IMR-90 (cell line): Measurements from ENCODE around the gene MAML2. TPM values are rescaled to one million over a fixed set of nuclear protein-coding genes. Genes with fewer than 3 reads are reported as not detected.

Experiments used
- ATAC-seq: fragments of 200-7000 bp; cut with Tn5 transposase; 2 replicates; pipeline ENCODE4 v1.9.1; 2020; ENCODE audit warnings: low read depth, mild to moderate bottlenecking, moderate library complexity
- BruUV-seq: library from RNA; stranded (reverse); fragments of 400-500 nt; replicated peaks from 2 replicates; lab custom pipeline; 2021; lab: Mats Ljungman, UMichigan
- CTCF ChIA-PET: fragments of 300-600 bp; formaldehyde crosslinking; extraction: SDS; loops from one replicate; lab custom pipeline; 2021; ENCODE audit warnings: antibody characterized with exemption; lab: Yijun Ruan, JAX
- POLR2A ChIA-PET: fragments of 300-600 bp; sonication (Branson Sonifier 250); formaldehyde crosslinking; loops from one replicate; lab custom pipeline; 2022; ENCODE audit warnings: antibody characterized with exemption; ENCODE audit not compliant: unreplicated experiment; lab: Charles Lee
- DNase-seq: peaks from one replicate; pipeline ENCODE4 v3.0.0; 2013
- H2AFZ ChIP-seq: replicated peaks from 2 replicates; pipeline ENCODE3; 2013; ENCODE audit warnings: low read length, mild to moderate bottlenecking; ENCODE audit not compliant: poor library complexity
- H2AK5ac ChIP-seq: 2 replicates; pipeline ENCODE4 v1.6.1; 2013; ENCODE audit warnings: low read depth, low read length, inconsistent platforms
- H2AK9ac ChIP-seq: replicated peaks from 2 replicates; pipeline ENCODE3; 2013; ENCODE audit warnings: mild to moderate bottlenecking, low read depth, low read length, moderate library complexity; ENCODE audit not compliant: poor library complexity
- H2BK120ac ChIP-seq: 2 replicates; pipeline ENCODE4 v1.6.1; 2013; ENCODE audit warnings: low read depth, low read length, inconsistent platforms
- H2BK15ac ChIP-seq: 3 replicates; pipeline ENCODE4 v1.6.1; 2013; ENCODE audit warnings: low read depth, low read length, inconsistent platforms
- H2BK20ac ChIP-seq: 2 replicates; pipeline ENCODE4 v1.6.1; 2013; ENCODE audit warnings: low read depth, mild to moderate bottlenecking, inconsistent platforms, low read length, moderate library complexity
- H2BK5ac ChIP-seq: 2 replicates; pipeline ENCODE4 v1.6.1; 2013; ENCODE audit warnings: mild to moderate bottlenecking, low read depth, low read length, inconsistent platforms; ENCODE audit not compliant: poor library complexity, severe bottlenecking
- H3K14ac ChIP-seq: replicated peaks from 2 replicates; pipeline ENCODE4 v1.6.1; 2013; ENCODE audit warnings: low read depth, low read length, inconsistent platforms
- H3K18ac ChIP-seq: 2 replicates; pipeline ENCODE4 v1.6.1; 2013; ENCODE audit warnings: low read depth, low read length, control low read depth
- H3K23ac ChIP-seq: 2 replicates; pipeline ENCODE4 v1.6.1; 2013; ENCODE audit warnings: low read depth, low read length, inconsistent platforms
- H3K27ac ChIP-seq: 2 replicates; pipeline ENCODE4 v1.5.1; 2013; ENCODE audit warnings: mild to moderate bottlenecking, control low read depth, low read length; ENCODE audit not compliant: insufficient read depth
- H3K27me3 ChIP-seq: 2 replicates; pipeline ENCODE4 v1.6.1; 2013; ENCODE audit warnings: low read length; ENCODE audit not compliant: control insufficient read depth, insufficient read depth
- H3K36me3 ChIP-seq: 2 replicates; pipeline ENCODE4 v1.6.1; 2013; ENCODE audit warnings: low read length, mixed read lengths; ENCODE audit not compliant: control insufficient read depth, insufficient read depth
- H3K4ac ChIP-seq: 2 replicates; pipeline ENCODE4 v1.6.1; 2013; ENCODE audit warnings: low read depth, low read length, inconsistent platforms
- H3K4me1 ChIP-seq: 2 replicates; pipeline ENCODE4 v1.6.1; 2013; ENCODE audit warnings: low read length, mixed read lengths; ENCODE audit not compliant: control insufficient read depth, insufficient read depth
- H3K4me2 ChIP-seq: 2 replicates; pipeline ENCODE4 v1.6.1; 2013; ENCODE audit warnings: low read depth, mild to moderate bottlenecking, control low read depth, low read length, moderate library complexity
- H3K4me3 ChIP-seq: 2 replicates; pipeline ENCODE4 v1.5.1; 2013; ENCODE audit warnings: low read depth, mild to moderate bottlenecking, control low read depth, low read length, moderate library complexity; ENCODE audit not compliant: insufficient read depth
- H3K56ac ChIP-seq: 2 replicates; pipeline ENCODE4 v1.6.1; 2013; ENCODE audit warnings: low read length, inconsistent platforms; ENCODE audit not compliant: insufficient read depth; ENCODE audit errors: extremely low read depth
- H3K79me1 ChIP-seq, 2 experiments: 2 replicates each; pipeline ENCODE4 v1.6.1; 2013; ENCODE audit warnings: low read length in 2 of 2, inconsistent platforms in 1 of 2, low read depth in 1 of 2
- H3K9ac ChIP-seq: 2 replicates; pipeline ENCODE4 v1.6.1; 2013; ENCODE audit warnings: low read depth, low read length, control low read depth
- H3K9me1 ChIP-seq: 2 replicates; pipeline ENCODE4 v1.6.1; 2013; ENCODE audit warnings: low read length, inconsistent platforms; ENCODE audit not compliant: insufficient read depth
- H3K9me3 ChIP-seq: 2 replicates; pipeline ENCODE4 v1.6.1; 2013; ENCODE audit warnings: low read length; ENCODE audit not compliant: control insufficient read depth, insufficient read depth
- H4K20me1 ChIP-seq: 2 replicates; pipeline ENCODE4 v1.6.1; 2013; ENCODE audit warnings: low read length, inconsistent platforms; ENCODE audit not compliant: insufficient read depth
- H4K5ac ChIP-seq: 2 replicates; pipeline ENCODE4 v1.6.1; 2013; ENCODE audit warnings: mild to moderate bottlenecking, low read depth, low read length, control low read depth
- H4K8ac ChIP-seq, 2 experiments: 2 replicates each; pipeline ENCODE4 v1.6.1; 2013; ENCODE audit warnings: low read depth in 2 of 2, low read length in 2 of 2, control low read depth in 1 of 2, inconsistent platforms in 1 of 2
- H4K91ac ChIP-seq: 2 replicates; pipeline ENCODE4 v1.6.1; 2013; ENCODE audit warnings: low read depth, low read length, inconsistent platforms; ENCODE audit not compliant: insufficient read depth
- BHLHE40 ChIP-seq: fragments of 150-350 bp; IDR thresholded peaks from 2 replicates; pipeline ENCODE4 v1.6.1; 2016; ENCODE audit warnings: mild to moderate bottlenecking, low read depth, low read length
- CEBPB ChIP-seq: IDR thresholded peaks from 2 replicates; pipeline ENCODE4 v1.6.1; 2012; ENCODE audit warnings: low read depth, low read length, improper control_type of control experiment
- FOS ChIP-seq: fragments of 150-350 bp; IDR thresholded peaks from 2 replicates; pipeline ENCODE4 v1.6.1; 2016; ENCODE audit warnings: low read depth, low read length
- MAFK ChIP-seq: IDR thresholded peaks from 2 replicates; pipeline ENCODE4 v1.6.1; 2012; ENCODE audit warnings: low read depth, low read length, improper control_type of control experiment
- MAZ ChIP-seq: IDR thresholded peaks from 2 replicates; pipeline ENCODE4 v1.6.1; 2012; ENCODE audit warnings: low read depth, mild to moderate bottlenecking, low read length, improper control_type of control experiment, moderate library complexity, borderline replicate concordance
- MXI1 ChIP-seq: IDR thresholded peaks from 2 replicates; pipeline ENCODE4 v1.6.1; 2012; ENCODE audit warnings: low read depth, mild to moderate bottlenecking, low read length, moderate library complexity, borderline replicate concordance
- NFE2L2 ChIP-seq: fragments of 150-350 bp; IDR thresholded peaks from 2 replicates; pipeline ENCODE4 v1.6.1; 2016; ENCODE audit warnings: low read depth, mild to moderate bottlenecking, low read length
- POLR2A ChIP-seq: IDR thresholded peaks from 2 replicates; pipeline ENCODE4 v1.6.1; 2012; ENCODE audit warnings: mild to moderate bottlenecking, low read depth, low read length
- RAD21 ChIP-seq: IDR thresholded peaks from 2 replicates; pipeline ENCODE4 v1.6.1; 2012; ENCODE audit warnings: low read length, improper control_type of control experiment
- RCOR1 ChIP-seq: IDR thresholded peaks from 2 replicates; pipeline ENCODE4 v1.6.1; 2012; ENCODE audit warnings: mild to moderate bottlenecking, low read length, improper control_type of control experiment; ENCODE audit not compliant: insufficient replicate concordance
- RFX5 ChIP-seq: IDR thresholded peaks from 2 replicates; pipeline ENCODE4 v1.8.0; 2012; ENCODE audit warnings: low read depth, mild to moderate bottlenecking, low read length, moderate library complexity
- WGBS, 2 experiments: methylation state at CpG; one replicate each; pipeline versions ENCODE4 v1.1.5 to v1.1.7; 2013; ENCODE audit warnings: missing lambda C conversion rate in 2 of 2; ENCODE audit not compliant: insufficient read length in 1 of 2; ENCODE audit errors: extremely low coverage in 2 of 2; 5-methylcytosine and 5-hydroxymethylcytosine counted together
- dilution Hi-C: fragments of 300-500 bp; cut with HindIII; formaldehyde crosslinking; loops from one replicate; pipeline ENCODE4 v1.14.3; 2018; ENCODE audit warnings: low sequenced_read_pairs; ENCODE audit not compliant: unreplicated experiment
- in situ Hi-C: fragments of 300-500 bp; cut with MboI; formaldehyde crosslinking; loops from 3 replicates; pipeline ENCODE4 v1.14.3; 2019; ENCODE audit warnings: low sequenced_read_pairs, inconsistent platforms, mixed read lengths
- intact Hi-C: fragments of 100-400 bp; cut with micrococcal nuclease; formaldehyde crosslinking; loops from 2 replicates; pipeline ENCODE4 v1.10.0; 2022
- polyA plus RNA-seq, 3 experiments: library from polyadenylated mRNA; depleted of rRNA; stranded (reverse); fragments of >200 nt; gene quantifications; 2 replicates each; pipeline ENCODE4 v1.2.3, GENCODE V29; 2012; ENCODE audit warnings: low replicate concordance in 1 of 3
- total RNA-seq: library from RNA; depleted of rRNA; stranded (reverse); fragments of >200 nt; gene quantifications from 2 replicates; pipeline ENCODE4 v1.2.3, GENCODE V29; 2012
- TF ChIP-seq, protein P1 (sequence below): conservative IDR thresholded peaks from 2 replicates; pipeline ENCODE4 v1.5.1; 2012; ENCODE audit warnings: mild to moderate bottlenecking, low read depth, low read length, improper control_type of control experiment
- TF ChIP-seq, protein P2 (sequence below): fragments of 150-350 bp; IDR thresholded peaks from 2 replicates; pipeline ENCODE4 v1.6.1; 2016; ENCODE audit warnings: low read depth, mild to moderate bottlenecking, low read length, moderate library complexity, borderline replicate concordance

Gene MAML2
- total and polyA plus RNA-seq, 2 of the 4 experiments (the other 2 are of a cell fraction), result 15.0 to 19.5 TPM

DNA sequence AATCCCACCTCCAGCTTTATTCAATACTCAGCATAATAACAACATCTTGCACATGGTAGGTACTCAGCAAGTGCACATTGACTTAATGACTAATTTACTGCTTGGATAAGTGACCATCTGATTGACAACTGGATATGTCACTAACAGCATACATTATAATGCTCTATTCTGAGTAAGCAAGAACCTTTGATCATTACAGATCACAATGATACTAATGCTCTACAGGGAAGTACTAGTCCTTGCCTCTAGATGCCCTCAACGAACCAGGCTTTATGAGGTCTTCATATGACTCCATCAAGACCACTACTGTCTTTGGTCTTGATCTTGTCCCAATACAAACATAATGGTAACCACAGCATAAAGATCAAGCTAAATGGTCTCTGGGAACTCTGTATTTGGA lies 251.5 kb downstream of the MAML2 start:
- peaks cover 52 to 63% of the 10 kb centered on the region in 2 experiments for H3K79me1 ChIP-seq
- TF ChIP-seq RAD21 (peak; percentile 39), MXI1 (no peak), MAZ (no peak), NFE2L2 (no peak), RFX5 (no peak), CEBPB (no peak), FOS (no peak), MAFK (no peak), POLR2A (no peak), RCOR1 (no peak), BHLHE40 (no peak)
- TF ChIP-seq, protein P1, sequence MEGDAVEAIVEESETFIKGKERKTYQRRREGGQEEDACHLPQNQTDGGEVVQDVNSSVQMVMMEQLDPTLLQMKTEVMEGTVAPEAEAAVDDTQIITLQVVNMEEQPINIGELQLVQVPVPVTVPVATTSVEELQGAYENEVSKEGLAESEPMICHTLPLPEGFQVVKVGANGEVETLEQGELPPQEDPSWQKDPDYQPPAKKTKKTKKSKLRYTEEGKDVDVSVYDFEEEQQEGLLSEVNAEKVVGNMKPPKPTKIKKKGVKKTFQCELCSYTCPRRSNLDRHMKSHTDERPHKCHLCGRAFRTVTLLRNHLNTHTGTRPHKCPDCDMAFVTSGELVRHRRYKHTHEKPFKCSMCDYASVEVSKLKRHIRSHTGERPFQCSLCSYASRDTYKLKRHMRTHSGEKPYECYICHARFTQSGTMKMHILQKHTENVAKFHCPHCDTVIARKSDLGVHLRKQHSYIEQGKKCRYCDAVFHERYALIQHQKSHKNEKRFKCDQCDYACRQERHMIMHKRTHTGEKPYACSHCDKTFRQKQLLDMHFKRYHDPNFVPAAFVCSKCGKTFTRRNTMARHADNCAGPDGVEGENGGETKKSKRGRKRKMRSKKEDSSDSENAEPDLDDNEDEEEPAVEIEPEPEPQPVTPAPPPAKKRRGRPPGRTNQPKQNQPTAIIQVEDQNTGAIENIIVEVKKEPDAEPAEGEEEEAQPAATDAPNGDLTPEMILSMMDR, result 0 out of 2 replicates have a peak, but pooled peaks have one; percentile 23
- TF ChIP-seq, protein P2, sequence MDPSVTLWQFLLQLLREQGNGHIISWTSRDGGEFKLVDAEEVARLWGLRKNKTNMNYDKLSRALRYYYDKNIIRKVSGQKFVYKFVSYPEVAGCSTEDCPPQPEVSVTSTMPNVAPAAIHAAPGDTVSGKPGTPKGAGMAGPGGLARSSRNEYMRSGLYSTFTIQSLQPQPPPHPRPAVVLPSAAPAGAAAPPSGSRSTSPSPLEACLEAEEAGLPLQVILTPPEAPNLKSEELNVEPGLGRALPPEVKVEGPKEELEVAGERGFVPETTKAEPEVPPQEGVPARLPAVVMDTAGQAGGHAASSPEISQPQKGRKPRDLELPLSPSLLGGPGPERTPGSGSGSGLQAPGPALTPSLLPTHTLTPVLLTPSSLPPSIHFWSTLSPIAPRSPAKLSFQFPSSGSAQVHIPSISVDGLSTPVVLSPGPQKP, result no peak
- intact Hi-C loops (loop anchor here (2.0 kb wide), 1 partner anchor 251 kb away; the partner anchor contains the start of gene MAML2), dilution Hi-C loops (no loop called here), in situ Hi-C loops (no loop called here)
- H2BK120ac ChIP-seq, result peak overlapping the region; percentile 64
- H3K36me3 ChIP-seq, result peaks cover 12% of the 10 kb centered on the region
- DNase-seq (peak; percentile 27), ATAC-seq (no peak)
- 0 out of 2 replicates have a peak overlapping the region, but pooled peaks have one; percentile 70 for H3K14ac ChIP-seq
- H4K91ac ChIP-seq, result no peak overlapping the region; the same call in 1 of the 2 replicates
- peaks cover 5% of the 10 kb centered on the region for H3K9me1 ChIP-seq
- CTCF ChIA-PET, result interaction anchor here (1.0 to 1.5 kb wide), 2 partner anchors 37 to 147 kb away, joined by 3 read pairs; no protein-coding TSS in a partner anchor
- H4K5ac ChIP-seq, result no peak overlapping the region; the same call in 1 of the 2 replicates
- no peak overlapping the region for H4K8ac ChIP-seq
- no peak overlapping the region for H2BK5ac ChIP-seq
- 0 out of 2 replicates have a peak overlapping the region, but pooled peaks have one; percentile 4 for H3K56ac ChIP-seq
- no peak overlapping the region for H3K27ac ChIP-seq
- H3K23ac ChIP-seq, result peak overlapping the region; percentile 33; the same call in 1 of the 2 replicates
- no peaks in the 10 kb centered on the region; the same call in 1 of the 2 replicates for H4K20me1 ChIP-seq
- peaks cover 12% of the 10 kb centered on the region for H3K4me1 ChIP-seq
- H3K4me3 ChIP-seq, result no peak overlapping the region
- peak overlapping the region; percentile 57 for H2BK20ac ChIP-seq
- H3K18ac ChIP-seq, result peak overlapping the region; percentile 42; the same call in 1 of the 2 replicates
- H2BK15ac ChIP-seq, result 0 out of 3 replicates have a peak overlapping the region, but pooled peaks have one; percentile 8
- no TSS peak for BruUV-seq
- H2AFZ ChIP-seq, result no peak overlapping the region
- H2AK5ac ChIP-seq, result peak overlapping the region; percentile 10; the same call in 1 of the 2 replicates
- H3K4ac ChIP-seq, result peak overlapping the region; percentile 81; the same call in 1 of the 2 replicates
- WGBS, 2 experiments, result 80% methylated on average over 1 of the region's 1 CpG; no CpG with 5 or more reads in 1 of the 2 experiments
- H3K9me3 ChIP-seq, result no peaks in the 10 kb centered on the region
- H3K9ac ChIP-seq, result no peak overlapping the region
- no peaks in the 10 kb centered on the region for H3K27me3 ChIP-seq
- POLR2A ChIA-PET, result no interaction called here
- H3K4me2 ChIP-seq, result no peak overlapping the region
- H2AK9ac ChIP-seq, result no peak overlapping the region
